Activated CD4-positive, alpha-beta T cell treated with anti-CD3 and anti-CD28 coated beads, Interleukin-2, Interleukin-4, amounts not matched to agents 100 ng/mL and 50 ng/mL, durations not matched to agents 16 hours and 8 hours (primary cell): ENCODE data around the gene SLC25A28.

Experiments
- DNase-seq: peaks from one replicate; pipeline ENCODE4 v3.0.0-alpha.2; 2020; ENCODE audit warnings: low spot score

SLC25A28 gene, protein sequence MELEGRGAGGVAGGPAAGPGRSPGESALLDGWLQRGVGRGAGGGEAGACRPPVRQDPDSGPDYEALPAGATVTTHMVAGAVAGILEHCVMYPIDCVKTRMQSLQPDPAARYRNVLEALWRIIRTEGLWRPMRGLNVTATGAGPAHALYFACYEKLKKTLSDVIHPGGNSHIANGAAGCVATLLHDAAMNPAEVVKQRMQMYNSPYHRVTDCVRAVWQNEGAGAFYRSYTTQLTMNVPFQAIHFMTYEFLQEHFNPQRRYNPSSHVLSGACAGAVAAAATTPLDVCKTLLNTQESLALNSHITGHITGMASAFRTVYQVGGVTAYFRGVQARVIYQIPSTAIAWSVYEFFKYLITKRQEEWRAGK

DNA sequence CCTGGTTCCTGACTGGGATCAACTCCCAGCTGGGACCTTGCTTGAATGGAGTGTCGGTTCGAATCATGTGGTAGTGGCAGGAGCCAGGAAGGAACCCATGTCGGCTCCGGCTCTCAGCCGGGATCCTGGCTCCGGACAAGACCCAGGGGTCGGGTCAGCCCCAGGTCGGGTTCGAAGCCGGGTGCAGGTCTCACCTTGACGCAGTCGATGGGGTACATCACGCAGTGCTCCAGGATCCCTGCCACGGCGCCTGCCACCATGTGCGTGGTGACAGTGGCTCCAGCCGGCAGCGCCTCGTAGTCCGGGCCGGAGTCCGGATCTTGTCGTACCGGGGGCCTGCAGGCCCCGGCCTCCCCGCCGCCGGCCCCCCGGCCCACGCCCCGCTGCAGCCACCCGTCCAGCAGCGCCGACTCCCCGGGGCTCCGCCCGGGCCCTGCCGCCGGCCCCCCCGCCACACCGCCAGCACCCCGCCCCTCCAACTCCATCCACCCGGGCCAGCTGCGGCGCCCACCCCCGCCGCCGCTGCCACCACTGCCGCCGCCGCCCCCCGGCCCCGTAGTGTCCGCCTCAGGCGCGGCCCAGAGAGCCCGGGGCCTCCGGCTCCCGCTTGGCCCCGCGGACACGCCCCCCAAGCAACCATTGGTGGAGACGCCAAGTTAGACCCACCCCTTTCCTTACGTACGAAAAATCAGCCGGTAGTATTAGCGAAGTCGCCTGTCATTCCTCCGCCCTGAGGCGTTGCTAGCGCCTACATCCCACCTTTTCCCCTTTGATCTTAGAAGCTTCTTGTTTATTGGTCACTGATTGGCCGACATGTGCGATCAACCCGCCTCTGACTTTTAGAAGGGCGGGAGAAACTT lies at the start of gene SLC25A28:
Gene SLC25A28 (minus strand): TSS at position 589 of the 860 bp plus-strand sequence. CDS start 104 bp downstream, at position 485.
- DNase-seq, result no peak

DNA sequence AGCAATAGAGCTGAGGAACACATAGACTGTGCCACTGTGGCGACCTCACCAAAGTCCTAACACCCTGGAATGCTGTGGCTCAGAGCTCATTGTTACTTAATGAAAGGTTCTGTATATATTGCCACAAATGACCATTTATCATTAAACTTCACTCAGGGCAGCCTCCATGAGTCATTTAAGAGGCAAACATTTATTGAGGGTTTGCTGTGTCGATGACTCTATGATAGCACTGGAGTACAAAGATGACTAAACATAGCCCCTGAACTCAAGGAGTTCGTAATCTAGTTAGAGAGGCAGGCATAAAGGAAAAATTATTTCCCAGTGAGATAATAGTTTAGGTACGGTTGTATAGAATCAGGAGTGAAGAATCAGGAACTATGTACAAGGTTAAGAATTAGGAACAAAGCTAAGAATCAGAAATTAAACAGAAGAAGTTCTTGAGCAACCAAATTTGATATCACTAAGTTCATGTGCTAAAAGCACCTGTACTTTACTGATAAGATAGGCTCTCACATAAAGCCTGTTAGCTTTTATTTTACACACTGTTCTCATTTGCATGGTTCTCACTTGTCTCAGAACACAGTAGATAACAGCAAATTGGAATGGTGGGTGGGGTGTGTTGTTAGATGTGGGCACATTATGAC lies 47.0 kb upstream of the SLC25A28 start:
- no peak for DNase-seq

DNA sequence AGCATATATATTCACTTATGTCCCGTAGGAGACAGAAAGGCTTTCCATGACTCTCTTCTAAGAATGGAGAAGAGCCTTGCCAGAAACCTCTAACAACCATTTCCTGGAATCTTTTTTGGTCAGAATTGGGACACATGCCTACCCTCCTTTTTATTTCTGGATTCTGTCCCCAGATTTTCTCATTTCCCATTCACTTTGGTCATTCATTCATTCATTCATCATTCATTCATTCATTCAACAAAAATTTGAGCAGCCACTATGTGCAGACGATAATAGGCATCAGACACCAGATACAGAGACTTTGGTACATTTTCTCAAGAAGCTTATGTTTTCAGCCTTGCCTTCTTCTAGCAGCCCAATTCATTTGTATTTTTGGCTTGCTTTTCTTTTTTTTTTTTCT lies 45.1 kb upstream of the SLC25A28 start:
- DNase-seq, result no peak

DNA sequence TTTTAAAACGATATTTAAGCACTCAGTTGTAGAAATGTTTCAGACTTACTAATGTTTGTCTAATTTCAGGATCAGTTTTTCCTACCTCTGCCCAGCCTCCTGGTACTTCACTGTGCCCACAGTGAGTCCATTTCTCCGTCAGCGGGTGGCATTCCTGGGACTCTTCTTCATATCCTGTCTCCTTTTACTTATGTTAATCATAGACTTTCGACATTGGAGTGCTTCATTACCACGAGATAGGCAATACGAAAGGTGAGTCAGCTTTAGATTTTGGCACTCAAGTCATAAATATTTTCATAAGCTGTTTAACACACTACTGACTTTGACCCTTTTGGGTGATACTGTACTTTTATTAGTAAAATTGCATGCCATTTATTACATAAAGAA lies 41.1 kb upstream of the SLC25A28 start:
- DNase-seq, result no peak

DNA sequence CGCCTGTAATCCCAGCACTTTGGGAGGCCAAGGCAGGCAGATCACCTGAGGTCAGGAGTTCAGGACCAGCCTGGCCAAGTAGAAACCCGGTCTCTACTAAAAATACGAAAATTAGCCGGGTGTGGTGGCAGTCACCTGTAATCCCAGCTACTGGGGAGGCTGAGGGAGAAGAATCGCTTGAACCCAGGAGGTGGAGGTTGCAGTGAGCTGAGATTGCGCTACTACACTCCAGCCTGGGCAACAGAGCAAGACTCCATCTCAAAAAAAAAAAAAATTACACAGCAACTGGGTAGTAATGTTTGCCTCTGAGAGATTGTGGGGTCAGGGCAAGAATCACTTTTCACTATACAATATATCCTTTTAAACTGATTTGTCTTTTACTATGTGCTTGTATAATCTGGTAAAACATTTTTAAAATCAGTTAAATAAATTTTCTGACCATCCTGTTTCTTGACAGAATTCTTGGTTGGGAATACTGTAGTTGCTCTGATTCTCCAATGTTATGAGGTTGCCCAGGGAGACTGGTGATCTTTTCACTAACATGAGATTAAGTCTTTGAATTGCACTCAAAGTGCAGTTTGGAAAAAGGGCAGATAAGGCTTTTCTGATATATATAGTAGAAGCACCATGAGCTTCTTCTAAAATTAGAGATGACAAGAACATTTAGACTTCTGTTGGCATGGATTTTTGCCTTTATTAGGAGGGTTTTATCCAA lies 40.6 kb upstream of the SLC25A28 start:
- no peak for DNase-seq

DNA sequence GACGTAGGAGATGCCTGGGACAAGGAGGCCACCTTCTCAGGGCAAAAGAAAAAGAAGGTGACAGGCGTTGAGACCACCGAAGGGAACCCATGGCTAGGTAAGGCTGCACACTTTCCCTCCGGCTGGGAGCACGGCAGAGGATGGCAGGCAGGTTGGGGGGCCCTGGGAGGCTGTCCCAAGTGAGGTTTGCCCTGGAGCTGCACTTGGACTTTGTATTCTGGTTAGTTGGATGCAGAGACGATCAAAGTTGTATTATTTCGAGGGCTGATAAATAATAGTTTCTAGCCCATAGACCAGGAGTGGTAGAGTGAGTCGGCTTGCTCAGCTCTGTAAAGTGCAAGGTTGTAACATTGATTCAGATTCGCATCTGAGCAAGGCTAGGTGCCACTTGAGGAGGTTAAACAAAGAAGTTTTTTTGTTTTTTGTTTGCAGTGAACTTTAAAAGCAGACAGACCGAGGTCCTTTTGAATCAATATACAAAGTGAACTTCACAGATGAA lies 39.7 kb upstream of the SLC25A28 start:
- no peak for DNase-seq

DNA sequence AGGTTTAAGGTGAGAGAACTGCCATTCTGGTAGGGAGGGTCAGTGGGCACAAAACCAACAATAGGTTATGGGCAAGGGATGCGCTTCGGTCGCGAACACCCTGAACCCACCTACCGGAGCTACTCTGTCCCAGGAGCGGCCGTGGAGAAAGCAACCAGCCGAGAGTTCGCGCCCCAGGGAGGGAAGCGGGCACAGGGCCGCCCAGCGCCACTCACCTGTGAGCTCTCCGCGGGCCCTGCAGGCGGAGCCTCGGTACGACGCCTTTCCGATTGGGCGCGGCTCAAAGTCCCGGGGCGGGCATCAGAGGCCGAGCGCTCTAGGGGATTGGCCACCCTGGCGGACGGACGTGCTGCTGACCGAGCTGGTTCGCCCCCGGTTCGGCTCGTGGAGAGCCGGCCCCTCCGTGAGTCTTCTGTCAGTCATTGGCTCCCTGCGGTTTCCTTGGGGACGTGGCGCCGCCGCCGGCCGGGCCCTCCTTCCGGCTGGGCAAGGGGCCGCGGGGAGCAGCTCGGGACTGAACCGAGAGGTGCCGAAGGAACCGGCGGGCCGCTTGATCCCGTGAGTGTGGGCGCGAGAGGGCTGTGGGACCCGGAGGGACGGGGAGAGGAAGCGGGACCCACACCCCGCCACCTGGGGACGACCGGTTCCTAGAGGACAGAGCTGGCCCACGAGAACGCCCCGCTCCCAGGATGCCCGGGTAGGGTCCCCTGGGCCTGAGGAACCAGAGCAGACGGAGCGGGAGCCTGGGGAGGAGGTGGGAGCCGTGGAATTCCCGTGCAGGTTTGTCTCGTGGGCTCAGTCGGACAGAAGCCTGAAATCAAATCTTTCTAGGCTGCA lies 39.0 kb upstream of the SLC25A28 start, which contains the start of gene ENTPD7:
Gene ENTPD7 (plus strand): TSS at position 479 of the 837 bp plus-strand sequence. CDS start 448 bp downstream, outside the sequence.
- peak; percentile 96 for DNase-seq

DNA sequence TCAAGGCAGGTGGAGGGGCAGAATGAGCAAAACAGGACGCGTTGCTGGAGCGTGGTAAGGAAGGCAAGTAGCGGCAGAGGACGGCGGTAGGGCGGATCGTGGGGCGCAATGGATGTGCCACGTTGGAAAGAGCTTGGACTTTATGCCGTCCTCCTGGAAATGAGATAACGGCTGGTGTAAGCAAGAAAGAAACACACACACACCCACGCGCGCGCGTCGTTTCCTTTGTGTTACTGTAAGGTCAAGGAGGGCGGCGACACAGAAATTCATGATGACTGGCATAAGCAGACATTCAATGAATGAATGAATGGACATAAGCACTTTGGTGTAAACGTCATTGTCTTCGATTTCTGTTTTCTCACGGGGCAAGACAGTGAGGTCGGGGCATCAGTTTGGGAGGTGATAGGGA lies 38.4 kb upstream of the SLC25A28 start:
- peak; percentile 32 for DNase-seq

DNA sequence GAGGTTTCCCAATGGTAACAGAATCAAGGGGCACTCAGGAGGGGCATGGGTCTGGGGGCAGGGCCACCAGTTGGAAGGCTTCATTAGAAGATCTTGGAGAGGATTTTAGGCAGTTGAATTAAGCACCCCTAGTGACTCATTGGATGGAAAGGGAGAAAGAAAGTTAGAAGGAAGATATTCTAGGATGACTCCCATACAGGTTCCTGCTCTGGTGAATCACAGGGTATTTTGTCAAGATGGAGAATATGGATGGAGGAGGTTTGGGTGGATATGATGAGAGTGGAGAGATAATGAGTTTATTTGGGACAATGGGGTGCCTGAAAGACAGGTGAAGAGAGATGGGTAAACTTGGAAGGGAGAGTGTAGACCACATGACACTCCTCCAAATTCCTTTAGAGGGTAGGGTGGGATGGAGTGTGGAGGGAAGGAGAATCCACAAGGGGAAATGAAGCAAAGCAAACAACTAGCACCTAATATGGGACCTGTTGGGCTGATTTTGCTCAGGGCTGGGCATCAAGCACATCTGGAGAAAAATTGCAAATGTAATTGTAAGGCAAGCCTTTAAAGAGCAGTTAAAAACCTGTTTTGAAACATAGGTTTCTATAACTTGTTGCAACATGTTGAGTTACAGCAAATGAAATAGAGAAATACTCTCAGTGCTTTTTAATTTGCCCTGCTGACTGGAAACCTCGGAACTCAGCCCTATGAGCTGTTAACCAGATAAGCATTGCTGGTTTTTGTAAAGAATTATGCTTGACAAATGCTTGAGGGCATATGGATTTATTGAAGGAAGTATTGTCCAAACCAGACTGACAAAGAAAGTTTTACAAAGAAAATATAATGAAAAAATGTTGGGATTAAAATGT lies 36.2 kb upstream of the SLC25A28 start:
- no peak for DNase-seq

DNA sequence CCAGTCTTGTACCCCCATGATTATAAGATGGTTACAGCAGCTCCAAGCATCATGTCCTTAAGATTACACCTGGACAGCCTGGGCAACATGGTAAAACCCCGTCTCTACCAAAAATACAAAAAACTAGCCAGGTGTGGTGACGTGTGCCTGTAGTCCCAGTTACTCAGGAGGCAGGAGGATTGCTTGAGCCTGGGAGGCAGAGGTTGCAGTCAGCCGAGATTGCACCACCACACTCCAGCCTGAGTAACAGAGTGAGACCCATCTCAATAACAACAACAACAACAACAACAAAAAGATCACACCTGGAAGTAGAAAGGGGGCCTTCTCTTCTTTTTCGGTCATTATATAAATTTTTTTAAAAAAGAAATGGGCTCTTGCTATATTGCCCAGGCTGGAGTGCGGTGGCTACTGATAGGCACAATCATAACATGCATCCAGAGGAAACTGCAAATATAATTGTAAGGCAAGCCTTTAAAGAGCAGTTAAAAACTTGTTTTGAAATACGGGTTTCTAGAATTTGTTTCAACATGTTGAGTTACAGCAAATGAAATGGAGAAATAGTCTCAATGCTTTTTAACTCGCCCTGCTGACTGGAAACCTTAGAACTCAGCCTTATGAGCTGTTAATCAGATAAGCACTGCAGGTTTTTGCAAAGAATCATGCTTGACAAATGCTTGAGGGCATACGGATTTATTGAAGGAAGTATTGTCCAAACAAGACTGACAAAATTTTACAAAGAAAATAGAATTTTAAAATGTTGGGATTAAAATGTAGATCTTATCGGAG lies 34.3 kb upstream of the SLC25A28 start:
- no peak for DNase-seq

DNA sequence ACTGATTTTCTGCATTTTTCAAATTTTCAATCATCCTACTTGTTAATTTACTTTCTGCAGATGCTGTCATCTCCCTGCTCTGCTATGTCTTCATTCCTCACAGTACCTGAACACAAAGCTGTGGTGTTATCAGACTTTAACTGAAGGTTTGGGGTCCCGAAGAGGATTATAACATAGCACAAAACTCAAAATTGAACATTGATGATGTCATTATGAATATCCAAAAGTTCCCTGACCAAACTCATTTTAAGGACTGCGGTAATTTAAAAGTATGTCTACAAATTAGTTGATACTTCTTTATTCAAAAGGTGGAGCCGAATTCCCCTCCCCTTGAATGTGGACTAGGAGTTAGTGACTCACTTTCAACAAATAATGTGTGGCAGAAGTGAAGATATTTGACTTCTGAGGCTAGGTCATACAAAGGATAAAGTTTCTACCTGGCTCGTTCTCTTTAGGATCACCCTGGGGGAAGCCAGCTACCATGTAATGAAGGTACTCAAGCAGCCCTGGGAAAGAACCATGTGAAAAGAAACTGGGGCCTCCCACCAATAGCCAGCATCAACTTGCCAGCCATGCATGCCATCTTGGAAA lies 32.7 kb upstream of the SLC25A28 start:
- DNase-seq, result no peak

DNA sequence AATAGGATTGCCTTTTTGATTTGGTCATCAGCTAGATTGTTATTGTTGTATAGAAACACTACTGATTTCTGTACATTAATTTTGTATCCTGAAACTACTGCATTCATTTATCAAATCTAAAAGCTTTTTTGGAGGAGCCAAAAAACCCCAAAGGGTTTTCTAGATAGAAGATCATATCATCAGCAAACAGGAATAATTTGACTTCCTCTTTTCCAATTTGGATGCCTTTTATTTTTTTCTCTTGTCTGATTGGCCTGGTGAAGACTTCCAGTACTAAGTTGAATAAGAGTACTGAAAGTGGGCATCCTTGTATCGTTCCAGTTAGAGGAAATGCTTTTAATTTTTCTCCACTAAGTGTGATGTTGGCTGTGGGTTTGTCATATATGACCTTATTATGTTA lies 28.5 kb upstream of the SLC25A28 start:
- no peak for DNase-seq

DNA sequence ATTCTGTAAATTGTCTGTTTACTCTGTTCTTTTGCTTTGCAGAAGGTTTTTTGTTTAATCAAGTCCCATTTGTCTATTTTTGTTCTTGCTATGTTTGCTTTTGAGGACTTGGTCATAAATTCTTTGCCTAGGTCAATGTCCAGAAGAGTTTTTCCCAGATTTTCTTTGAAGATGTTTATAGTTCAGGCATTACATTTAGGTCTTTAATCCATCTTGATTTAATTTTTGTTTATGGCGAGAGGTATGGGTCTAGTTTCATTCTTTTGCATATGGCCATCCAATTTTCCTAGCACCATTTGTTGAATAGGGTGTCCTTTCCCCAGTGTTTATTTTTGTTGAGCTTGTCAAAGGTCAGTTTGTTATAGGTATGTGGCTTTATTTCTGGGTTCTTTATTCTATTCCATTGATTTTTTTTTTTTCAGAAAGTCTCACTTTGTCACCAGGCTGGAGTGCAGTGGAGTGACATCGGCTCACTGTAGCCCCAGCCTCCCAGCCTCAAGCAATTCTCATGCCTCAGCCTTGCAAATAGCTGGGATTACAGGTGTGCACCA lies 27.4 kb upstream of the SLC25A28 start:
- no peak for DNase-seq

DNA sequence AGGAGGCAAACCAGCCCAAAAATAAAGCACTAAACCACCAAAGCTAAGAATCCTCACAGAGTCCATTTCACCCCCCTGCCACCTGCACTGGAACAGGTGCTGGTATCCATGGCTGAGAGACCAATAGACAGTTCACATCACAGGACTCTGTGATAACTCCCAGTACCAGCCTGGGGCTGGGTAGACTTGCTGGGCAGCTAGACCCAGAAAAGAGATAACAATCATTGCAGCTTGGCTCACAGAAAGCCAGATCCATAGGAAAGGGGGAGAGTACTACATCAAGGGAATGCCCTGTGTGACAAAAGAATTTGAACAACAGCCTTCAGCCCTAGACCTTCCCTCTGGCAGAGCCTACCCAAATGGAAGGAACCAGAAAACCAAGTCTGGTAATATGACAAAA lies 13.6 kb upstream of the SLC25A28 start:
- no peak for DNase-seq

DNA sequence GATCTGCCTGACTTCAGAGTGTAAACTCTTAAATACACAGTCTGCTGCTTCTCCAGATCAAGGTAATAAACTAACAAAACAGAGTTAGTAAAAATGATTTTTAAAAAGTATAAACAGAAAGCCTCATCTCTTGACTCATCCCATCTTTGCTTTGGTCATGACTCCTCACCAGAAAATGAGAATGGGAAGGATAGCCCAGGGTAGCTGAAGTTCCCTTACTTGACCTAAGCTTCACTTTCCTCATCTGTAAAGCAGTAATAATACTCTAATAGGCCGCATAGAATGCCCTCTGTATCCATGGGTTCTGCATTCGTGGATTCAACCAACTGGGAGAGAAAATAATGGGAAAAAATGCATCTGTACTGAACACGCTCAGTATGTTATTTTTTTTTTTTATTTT lies 11.3 kb upstream of the SLC25A28 start:
- no peak for DNase-seq

DNA sequence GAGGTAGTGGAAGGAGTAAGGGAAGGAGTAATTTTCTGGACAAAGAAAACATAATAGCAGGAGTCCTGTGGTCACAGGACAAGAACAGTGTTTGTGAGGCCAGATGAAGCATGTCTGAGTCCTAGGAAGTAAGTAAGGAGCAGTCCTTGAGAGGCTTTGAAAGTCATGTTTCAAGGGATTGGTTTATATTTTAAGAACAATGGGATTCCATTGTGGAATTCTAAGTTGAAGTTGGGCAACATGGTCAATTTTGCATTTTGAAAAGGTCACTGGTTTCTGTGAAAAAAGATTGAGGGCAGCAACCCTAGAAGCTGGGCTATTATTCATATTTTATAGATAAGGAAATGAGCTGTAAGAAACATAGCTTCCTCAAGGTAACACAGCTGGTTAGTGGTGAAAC lies 10.8 kb upstream of the SLC25A28 start:
- no peak for DNase-seq

DNA sequence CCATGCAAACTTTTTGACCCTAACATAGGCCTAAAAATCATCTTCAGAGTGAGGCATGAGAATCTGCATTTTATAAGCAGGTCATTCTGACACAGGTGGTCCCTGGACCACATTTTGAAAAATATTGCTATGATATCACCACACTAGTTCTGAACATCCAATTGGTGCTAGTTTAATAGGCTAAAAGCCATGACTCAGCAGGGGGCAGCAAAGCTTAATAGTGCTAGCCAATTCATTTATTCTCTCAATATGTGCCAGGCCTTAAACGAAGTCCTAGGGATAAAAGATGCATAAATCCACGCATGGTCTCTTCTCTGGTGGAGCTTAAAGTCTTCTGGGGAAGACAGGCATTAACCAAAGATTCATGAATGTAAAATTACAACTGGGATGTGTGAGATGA lies 10.2 kb upstream of the SLC25A28 start:
- DNase-seq, result no peak

DNA sequence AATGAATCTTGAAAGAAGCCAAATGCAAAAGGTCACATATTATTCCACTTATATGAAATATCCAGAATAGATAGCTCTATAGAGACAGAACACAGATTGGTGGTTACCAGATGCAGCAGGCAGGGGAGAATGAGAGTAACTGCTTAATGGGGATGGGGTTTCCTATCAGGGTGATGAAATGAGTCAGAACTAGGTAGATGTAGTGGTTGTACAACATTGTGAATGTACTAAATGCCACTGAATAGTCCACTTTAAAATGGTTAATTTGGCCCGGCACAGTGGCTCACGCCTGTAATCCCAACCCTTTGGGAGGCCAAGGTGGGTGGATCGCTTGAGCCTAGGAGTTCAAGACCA lies 9.4 kb upstream of the SLC25A28 start:
- no peak for DNase-seq
